KMS-11 (cell line): ENCODE results near the gene CTSK.

ENCODE experiments used
- H2AFZ ChIP-seq: fragments of 200-600 bp; sonication (generic); 2 replicates; pipeline ENCODE4 v1.6.1; 2016; ENCODE audit warnings: antibody characterized with exemption, mixed run types, low read depth
- H3K27ac ChIP-seq: fragments of 200-600 bp; sonication (generic); 2 replicates; pipeline ENCODE4 v1.6.1; 2016; ENCODE audit warnings: mild to moderate bottlenecking, mixed run types
- H3K27me3 ChIP-seq: fragments of 200-600 bp; sonication (generic); 2 replicates; pipeline ENCODE4 v1.6.1; 2017; ENCODE audit warnings: mild to moderate bottlenecking, low read depth, mixed run types, moderate library complexity; ENCODE audit not compliant: insufficient read depth
- H3K36me3 ChIP-seq: fragments of 200-600 bp; sonication (generic); 2 replicates; pipeline ENCODE4 v1.6.1; 2017; ENCODE audit warnings: mild to moderate bottlenecking, mixed run types; ENCODE audit not compliant: insufficient read depth
- H3K4me1 ChIP-seq: fragments of 200-600 bp; sonication (generic); 2 replicates; pipeline ENCODE4 v1.6.1; 2016; ENCODE audit warnings: mild to moderate bottlenecking, low read depth, mixed run types; ENCODE audit not compliant: poor library complexity, severe bottlenecking
- H3K4me2 ChIP-seq: fragments of 200-600 bp; sonication (generic); 2 replicates; pipeline ENCODE4 v1.7.0; 2016; ENCODE audit warnings: mild to moderate bottlenecking, mixed run types
- H3K4me3 ChIP-seq: fragments of 200-600 bp; sonication (generic); IDR thresholded peaks from 2 replicates; pipeline ENCODE4 v1.6.1; 2017; ENCODE audit warnings: low read depth, low read length, mixed read lengths; ENCODE audit not compliant: insufficient read depth
- H3K79me2 ChIP-seq: fragments of 200-600 bp; sonication (generic); 2 replicates; pipeline ENCODE4 v1.6.1; 2016; ENCODE audit warnings: low read depth, mixed run types; ENCODE audit not compliant: insufficient read depth
- H3K9ac ChIP-seq: fragments of 200-600 bp; sonication (generic); 2 replicates; pipeline ENCODE4 v1.6.1; 2016; ENCODE audit warnings: mild to moderate bottlenecking, mixed run types
- H4K20me1 ChIP-seq: fragments of 200-600 bp; sonication (generic); 2 replicates; pipeline ENCODE4 v1.6.1; 2016; ENCODE audit warnings: mild to moderate bottlenecking, mixed run types; ENCODE audit not compliant: insufficient read depth
- CTCF ChIP-seq: fragments of 200-600 bp; sonication (generic); conservative IDR thresholded peaks from 2 replicates; pipeline ENCODE4 v1.6.1; 2017; ENCODE audit warnings: low read depth, mild to moderate bottlenecking, antibody characterized with exemption, low read length, moderate library complexity, mixed read lengths

CTSK gene

GRCh38 chr1:150791585-150791984 lies 16.5 kb downstream of the CTSK start:
- TF ChIP-seq CTCF = no peak
- H4K20me1 ChIP-seq = no peaks in the 10 kb centered on the region

GRCh38 chr1:150789396-150789795 lies 18.7 kb downstream of the CTSK start:
- no peaks in the 10 kb centered on the region for H3K27me3 ChIP-seq
- no peaks in the 10 kb centered on the region for H3K79me2 ChIP-seq
- H3K4me2 ChIP-seq = no peak overlapping the region
- no peak overlapping the region for H3K27ac ChIP-seq
- H3K4me3 ChIP-seq = no peak overlapping the region
- no peak for TF ChIP-seq CTCF
- no peaks in the 10 kb centered on the region for H3K4me1 ChIP-seq
- no peak overlapping the region for H3K9ac ChIP-seq
- no peaks in the 10 kb centered on the region for H4K20me1 ChIP-seq
- H2AFZ ChIP-seq = no peak overlapping the region
- H3K36me3 ChIP-seq = no peaks in the 10 kb centered on the region

More at GRCh38 chr1:150791585-150791984, 16.5 kb downstream of the CTSK start:
- no peaks in the 10 kb centered on the region for H3K4me1 ChIP-seq
- H3K36me3 ChIP-seq = no peaks in the 10 kb centered on the region
- H3K79me2 ChIP-seq = no peaks in the 10 kb centered on the region
- no peak overlapping the region for H3K9ac ChIP-seq
- H2AFZ ChIP-seq = no peak overlapping the region
- no peaks in the 10 kb centered on the region for H3K27me3 ChIP-seq
- no peak overlapping the region for H3K4me2 ChIP-seq
- H3K4me3 ChIP-seq = no peak overlapping the region
- H3K27ac ChIP-seq = no peak overlapping the region

- H2AFZ ChIP-seq = no peak overlapping the region
- TF ChIP-seq CTCF = no peak
- H3K4me2 ChIP-seq = no peak overlapping the region
These were observed 19.1 kb downstream of the CTSK start for GRCh38 chr1:150788946-150789345.

GRCh38 chr1:150787455-150787854 lies 20.6 kb downstream of the CTSK start:
- H3K9ac ChIP-seq = no peak overlapping the region
- no peaks in the 10 kb centered on the region for H3K4me1 ChIP-seq
- no peaks in the 10 kb centered on the region for H3K36me3 ChIP-seq
- H3K79me2 ChIP-seq = no peaks in the 10 kb centered on the region
- H3K27me3 ChIP-seq = no peaks in the 10 kb centered on the region
- no peak for TF ChIP-seq CTCF
- H3K4me2 ChIP-seq = no peak overlapping the region
- no peak overlapping the region for H3K4me3 ChIP-seq
- H2AFZ ChIP-seq = no peak overlapping the region
- no peak overlapping the region for H3K27ac ChIP-seq
- no peaks in the 10 kb centered on the region for H4K20me1 ChIP-seq

More at GRCh38 chr1:150788946-150789345, 19.1 kb downstream of the CTSK start:
- no peaks in the 10 kb centered on the region for H3K4me1 ChIP-seq
- H3K4me3 ChIP-seq = no peak overlapping the region
- no peaks in the 10 kb centered on the region for H4K20me1 ChIP-seq
- no peaks in the 10 kb centered on the region for H3K36me3 ChIP-seq
- H3K79me2 ChIP-seq = no peaks in the 10 kb centered on the region
- no peak overlapping the region for H3K9ac ChIP-seq
- H3K27me3 ChIP-seq = no peaks in the 10 kb centered on the region
- no peak overlapping the region for H3K27ac ChIP-seq

GRCh38 chr1:150780510-150780909 lies 27.6 kb downstream of the CTSK start:
- H3K27me3 ChIP-seq = no peaks in the 10 kb centered on the region
- no peak overlapping the region for H3K4me2 ChIP-seq
- H3K36me3 ChIP-seq = no peaks in the 10 kb centered on the region
- no peak for TF ChIP-seq CTCF
- no peak overlapping the region for H3K27ac ChIP-seq
- no peak overlapping the region for H2AFZ ChIP-seq
- no peaks in the 10 kb centered on the region for H4K20me1 ChIP-seq
- H3K79me2 ChIP-seq = no peaks in the 10 kb centered on the region
- H3K9ac ChIP-seq = no peak overlapping the region
- peaks cover 11% of the 10 kb centered on the region for H3K4me1 ChIP-seq
- no peak overlapping the region for H3K4me3 ChIP-seq
